Stimulated activated CD4-positive, alpha-beta T cell treated with anti-CD3 and anti-CD28 coated beads, TNF-alpha, amount 100 ng/mL, for 1 hour (primary cell): ENCODE results near the gene FAM83G.
"Not testable (repeated sequence)": the region's sequence is repeated elsewhere in the genome, so short reads cannot be mapped to it uniquely, and the experiment has no call there.

Source experiments
- DNase-seq, 3 donors: peaks; one replicate each; pipeline ENCODE4 v3.0.0-alpha.2; 2020; ENCODE audit warnings: low read depth in 3 of 3, low spot score in 1 of 3

FAM83G gene

GRCh38 chr17:19023209-19023999, 18.8 kb upstream of the FAM83G start:
- DNase-seq, result no peak

GRCh38 chr17:19022747-19023146, 18.2 kb upstream of the FAM83G start:
- DNase-seq, result no peak

- DNase-seq, result no peak
Observed at GRCh38 chr17:19022128-19022527, 17.6 kb upstream of the FAM83G start.

GRCh38 chr17:19021622-19022083, 17.1 kb upstream of the FAM83G start:
- DNase-seq, result no peak

GRCh38 chr17:19021011-19021621, 16.6 kb upstream of the FAM83G start:
- not testable (repeated sequence) for DNase-seq

- no peak for DNase-seq
Observed at GRCh38 chr17:19020016-19020415, 15.5 kb upstream of the FAM83G start.

GRCh38 chr17:19019041-19019941, 14.7 kb upstream of the FAM83G start:
- no peak for DNase-seq

- DNase-seq, result no peak
Observed at GRCh38 chr17:19018600-19018950, 14.0 kb upstream of the FAM83G start.

GRCh38 chr17:19017804-19018599, 13.4 kb upstream of the FAM83G start:
- DNase-seq, result no peak

GRCh38 chr17:19017401-19017800, 12.8 kb upstream of the FAM83G start:
- DNase-seq, result no peak

GRCh38 chr17:19016881-19017280, 12.3 kb upstream of the FAM83G start:
- DNase-seq, result no peak

- no peak for DNase-seq
Observed at GRCh38 chr17:19016297-19016696, 11.7 kb upstream of the FAM83G start.

GRCh38 chr17:19015428-19015827, 10.9 kb upstream of the FAM83G start:
- no peak for DNase-seq

GRCh38 chr17:19014628-19015215, 10.2 kb upstream of the FAM83G start:
- no peak for DNase-seq

GRCh38 chr17:19013806-19014627, 9.5 kb upstream of the FAM83G start:
- DNase-seq, result no peak

- no peak for DNase-seq
Observed at GRCh38 chr17:19013226-19013625, 8.7 kb upstream of the FAM83G start.

GRCh38 chr17:19012171-19013080, 7.9 kb upstream of the FAM83G start:
- no peak for DNase-seq

- no peak for DNase-seq
Observed at GRCh38 chr17:19011581-19011980, 7.0 kb upstream of the FAM83G start.
